Umbilical cord (tissue), 2 donors: ENCODE results near the gene GALNT15. TPM values are rescaled to one million over a fixed set of nuclear protein-coding genes. Genes with fewer than 3 reads are reported as not detected.

Source experiments
- DNase-seq: peaks from one replicate; pipeline ENCODE4 v3.0.0-alpha.2; 2015; ENCODE audit warnings: low spot score
- total RNA-seq: library from RNA; depleted of rRNA; stranded (reverse); fragments of >200 nt; gene quantifications from one replicate; pipeline ENCODE4 v1.2.3, GENCODE V29; 2014; ENCODE audit warnings: low replicate concordance; ENCODE audit not compliant: insufficient read depth

The GALNT15 gene
- total RNA-seq, 1 donor from 2014 or later: 3.9 TPM

GRCh38 chr3:16252243-16252978 is 77.9 kb downstream of the GALNT15 start:
- no peak for DNase-seq

GRCh38 chr3:16252988-16253387 is 78.5 kb downstream of the GALNT15 start:
- no peak for DNase-seq

DNA sequence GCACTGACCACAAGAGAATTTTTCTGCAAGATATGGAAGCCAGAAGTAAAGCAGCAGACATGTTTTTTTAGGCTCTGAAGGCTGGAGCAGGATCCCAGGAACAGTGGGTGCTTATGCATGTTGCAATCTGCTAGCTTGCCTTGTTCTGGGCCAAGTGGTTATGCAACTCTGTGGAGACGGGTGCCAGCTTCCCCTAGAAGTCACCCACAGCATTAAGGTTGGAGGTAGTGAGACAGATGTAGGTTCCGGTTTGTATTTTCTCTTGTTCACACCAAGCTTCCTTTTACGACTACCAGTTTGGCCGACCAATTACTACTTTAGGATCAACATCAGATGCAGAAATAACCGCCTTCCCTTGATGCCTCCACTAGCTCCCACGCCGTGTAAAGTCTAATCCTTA is 79.1 kb downstream of the GALNT15 start:
- no peak for DNase-seq

DNA sequence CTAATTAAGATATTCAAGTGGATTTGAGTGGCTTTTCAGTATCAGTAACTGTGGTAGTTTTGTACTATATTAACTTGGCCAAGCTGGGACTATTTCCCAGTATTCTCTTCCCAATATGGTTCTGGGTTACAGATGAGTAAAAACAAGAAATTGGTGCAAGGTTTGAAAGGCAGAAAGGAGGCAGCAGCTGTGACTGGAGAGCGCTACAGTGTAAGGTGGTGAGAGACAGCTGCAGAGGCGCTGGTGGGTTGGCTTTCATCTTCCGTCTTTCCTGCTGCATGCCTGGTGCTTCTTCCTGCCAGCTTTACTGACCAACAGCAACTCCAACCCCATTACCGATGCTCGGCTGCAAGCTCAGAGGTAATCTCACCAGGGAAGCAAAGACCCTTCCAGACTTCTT is 80.4 kb downstream of the GALNT15 start:
- DNase-seq: no peak

GRCh38 chr3:16255326-16255725 is 80.8 kb downstream of the GALNT15 start:
- DNase-seq: no peak

GRCh38 chr3:16255726-16256125 is 81.2 kb downstream of the GALNT15 start:
- no peak for DNase-seq

- DNase-seq: no peak
These were observed 82.8 kb downstream of the GALNT15 start for GRCh38 chr3:16257309-16257708.

GRCh38 chr3:16258177-16258576 is 83.7 kb downstream of the GALNT15 start:
- no peak for DNase-seq

DNA sequence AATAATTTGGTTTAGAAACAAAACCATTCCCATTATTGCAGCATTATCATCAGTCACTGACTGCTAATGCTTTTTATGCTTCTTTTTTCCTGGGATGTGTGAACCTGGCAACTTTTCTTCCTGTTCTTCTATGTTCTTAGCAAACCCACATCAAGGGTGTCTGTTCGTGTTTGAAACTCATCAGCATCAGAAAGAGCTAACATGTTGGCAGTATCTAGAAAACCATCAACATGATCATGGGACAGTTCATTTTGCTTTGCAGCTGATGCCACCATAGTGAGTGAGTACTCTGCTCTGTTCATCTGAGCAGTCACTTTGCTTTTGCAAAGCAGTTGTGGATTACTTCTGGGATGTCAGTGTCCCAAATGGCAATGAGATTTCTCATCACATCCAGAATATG is 84.4 kb downstream of the GALNT15 start:
- no peak for DNase-seq

DNA sequence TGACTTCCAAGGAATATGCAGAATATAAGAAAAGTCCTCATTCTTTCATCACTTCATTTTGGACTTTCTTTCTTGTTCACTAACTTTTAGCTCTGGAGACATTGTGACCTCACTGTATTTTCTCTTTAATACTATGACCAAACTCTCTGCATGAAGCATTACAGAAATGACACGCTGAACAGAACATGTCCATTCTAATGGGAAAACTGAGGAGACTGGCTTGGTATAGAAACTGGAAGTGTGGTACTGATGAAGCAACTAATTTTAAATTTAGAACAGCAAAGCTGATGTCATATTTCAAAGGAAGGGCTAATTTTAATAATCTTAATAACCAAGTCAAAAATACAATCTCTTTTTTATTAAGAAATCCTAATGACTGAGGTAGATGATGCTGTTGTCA is 85.6 kb downstream of the GALNT15 start:
- DNase-seq: no peak

DNA sequence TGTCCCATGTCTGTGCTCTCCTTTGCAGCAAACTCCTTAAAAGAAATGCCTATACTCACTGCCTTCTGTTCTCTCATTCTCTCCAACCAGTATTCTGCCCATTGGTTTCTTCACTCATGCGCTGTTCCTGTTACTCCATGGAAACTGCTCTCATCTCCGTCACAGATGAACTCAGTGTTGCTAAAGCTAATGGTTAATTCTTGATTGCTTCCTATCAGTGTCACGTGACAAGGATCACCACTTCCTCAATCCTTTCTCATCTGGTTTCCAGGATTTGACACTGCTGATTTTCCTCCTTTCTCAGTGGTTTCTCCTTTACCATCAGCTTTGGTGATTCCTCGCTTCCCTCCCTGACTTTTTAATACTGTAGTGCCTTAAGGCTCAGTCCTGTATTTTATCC is 87.7 kb downstream of the GALNT15 start:
- no peak for DNase-seq

DNA sequence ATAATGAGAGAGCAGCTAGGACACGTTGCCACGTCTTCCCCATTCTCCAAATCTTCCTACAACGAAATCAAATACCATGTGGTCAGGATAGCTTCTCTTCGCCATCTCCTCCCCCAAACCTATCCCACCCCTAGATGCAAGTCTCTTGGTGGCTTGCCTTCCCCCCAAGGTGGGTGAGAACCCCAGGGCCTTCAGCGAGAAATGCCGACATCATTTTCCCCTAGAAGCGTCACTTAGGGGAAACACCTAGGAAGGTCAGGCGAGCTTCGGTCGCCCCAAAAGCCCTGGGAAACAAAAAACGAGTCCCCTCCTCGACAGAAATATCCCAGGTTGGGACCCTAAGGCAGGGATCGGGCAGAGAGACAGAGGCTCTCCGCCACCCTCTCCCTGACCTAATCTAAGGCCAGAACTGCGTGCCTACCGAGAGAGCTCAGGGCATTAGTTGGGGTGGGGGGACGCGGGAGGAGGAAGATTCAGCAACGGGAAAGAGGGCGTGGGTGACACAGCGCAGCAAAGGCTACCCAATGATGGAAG is 89.8 kb downstream of the GALNT15 start:
- DNase-seq: no peak

DNA sequence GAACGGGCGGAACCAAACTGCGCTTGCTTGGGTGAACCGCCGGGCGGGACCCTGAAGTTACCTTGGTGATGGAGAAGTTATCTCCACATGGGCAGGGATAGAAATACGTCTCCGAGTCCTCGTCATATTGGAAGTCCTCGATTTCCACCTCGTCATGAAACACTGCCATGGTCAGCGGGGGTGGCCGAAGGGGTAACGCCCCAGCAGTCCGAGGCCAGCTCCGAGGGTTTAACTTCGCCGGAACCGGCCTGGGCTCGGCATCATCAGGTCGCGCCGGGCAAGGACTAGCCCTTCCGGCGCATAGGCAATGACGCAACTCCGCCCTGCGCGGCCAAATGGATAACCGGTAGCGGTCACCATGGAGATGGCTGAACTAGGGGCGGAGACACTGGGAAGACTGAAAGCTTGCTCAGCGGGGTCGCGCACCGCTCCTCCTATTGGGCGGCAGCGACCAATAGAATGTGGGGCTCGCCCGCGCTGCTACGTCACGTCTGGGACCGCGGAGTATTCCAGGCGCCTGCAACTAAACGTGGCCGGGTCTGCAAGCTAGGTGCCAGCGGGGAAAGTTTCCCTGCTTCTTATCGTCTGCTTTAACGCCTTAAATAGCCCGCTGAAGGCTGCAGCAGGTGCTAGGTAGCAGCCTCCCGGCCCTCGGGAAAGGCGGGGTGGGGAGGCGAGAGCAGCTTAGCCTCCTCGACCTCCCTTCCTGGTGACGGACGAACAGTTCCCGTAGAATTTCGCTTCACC is 90.4 kb downstream of the GALNT15 start, which contains the start of the genes DPH3 and OXNAD1:
Gene DPH3 (minus strand): TSS at position 236 of the 747 bp plus-strand sequence. CDS start 67 bp downstream, at position 169.
Gene OXNAD1 (plus strand): TSS at position 505 of the 747 bp plus-strand sequence. CDS start 5,741 bp downstream, outside the sequence.
- peak; percentile 100 for DNase-seq

DNA sequence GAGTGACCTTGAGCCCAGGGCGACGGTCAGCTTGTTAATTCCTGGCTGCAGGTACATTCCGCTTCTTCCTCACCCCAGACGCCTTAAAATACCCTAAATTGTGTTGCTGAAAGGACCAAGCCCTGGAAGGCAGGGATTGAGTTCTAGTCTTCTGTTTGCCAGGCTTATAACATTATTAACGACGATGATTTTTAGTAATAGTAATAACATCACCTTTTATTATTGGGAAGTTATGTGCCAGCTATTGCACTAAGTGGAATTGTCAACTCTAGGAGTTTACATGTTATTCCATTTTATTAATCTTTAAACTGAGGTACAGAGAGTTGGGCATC is 90.9 kb downstream of the GALNT15 start:
- no peak for DNase-seq

DNA sequence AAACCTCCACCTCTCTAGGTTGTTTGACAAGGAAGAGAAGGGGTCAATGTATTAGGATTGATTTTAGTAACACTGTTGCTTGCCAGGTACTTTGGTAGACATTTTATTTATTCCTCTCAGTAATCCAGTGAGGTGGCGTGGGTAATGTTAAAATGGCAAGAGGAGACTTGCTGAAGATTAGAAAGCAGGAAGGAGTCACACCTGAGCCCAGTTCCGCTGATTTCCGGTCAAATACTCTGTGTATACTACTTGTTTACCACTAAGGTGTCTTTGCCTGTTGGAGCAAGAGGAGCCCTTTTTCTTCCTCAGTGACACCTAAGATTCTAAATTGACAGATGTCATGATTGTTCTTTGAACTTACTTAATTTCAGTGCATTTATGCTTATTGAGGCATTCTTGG is 92.2 kb downstream of the GALNT15 start:
- DNase-seq: no peak

DNA sequence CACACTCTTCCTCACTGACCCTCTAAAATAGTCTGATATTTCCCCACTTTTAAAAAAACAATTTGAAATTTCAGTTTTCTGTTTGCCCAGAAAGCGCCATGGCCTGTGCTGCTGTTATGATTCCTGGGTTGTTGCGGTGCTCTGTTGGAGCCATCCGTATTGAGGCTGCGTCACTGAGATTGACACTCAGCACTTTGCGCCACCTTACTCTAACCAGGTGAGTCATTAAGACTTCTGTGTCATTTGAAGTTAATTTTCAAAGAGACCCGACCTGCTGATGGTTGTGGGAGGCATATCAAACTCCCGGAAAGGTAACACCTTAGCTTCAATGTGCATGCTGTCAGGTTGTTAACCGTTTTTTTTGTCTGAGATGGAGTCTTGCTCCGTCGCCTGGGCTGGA is 96.4 kb downstream of the GALNT15 start:
- no peak for DNase-seq

GRCh38 chr3:16272588-16272987 is 98.1 kb downstream of the GALNT15 start:
- DNase-seq: no peak

GRCh38 chr3:16273867-16274266 is 99.4 kb downstream of the GALNT15 start:
- no peak for DNase-seq

DNA sequence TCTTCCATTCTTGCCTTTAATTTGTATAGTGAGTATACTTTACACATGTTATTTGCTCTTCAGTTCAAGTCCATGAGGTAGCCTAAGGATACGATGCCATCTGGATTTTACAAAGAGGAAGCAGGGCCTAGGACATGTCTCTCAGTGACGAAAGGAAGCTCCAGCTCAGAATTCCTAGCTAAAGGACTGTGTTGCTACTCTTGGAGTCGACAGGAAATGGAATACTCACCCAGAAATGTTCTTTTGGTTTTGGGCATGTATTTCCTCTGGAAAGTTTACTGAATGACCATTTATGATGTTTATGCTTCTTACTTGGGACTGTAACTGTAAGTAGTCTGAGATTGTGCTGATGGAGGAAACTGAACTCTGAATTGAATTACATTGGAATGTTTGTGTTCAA is 103.0 kb downstream of the GALNT15 start:
- DNase-seq: no peak

DNA sequence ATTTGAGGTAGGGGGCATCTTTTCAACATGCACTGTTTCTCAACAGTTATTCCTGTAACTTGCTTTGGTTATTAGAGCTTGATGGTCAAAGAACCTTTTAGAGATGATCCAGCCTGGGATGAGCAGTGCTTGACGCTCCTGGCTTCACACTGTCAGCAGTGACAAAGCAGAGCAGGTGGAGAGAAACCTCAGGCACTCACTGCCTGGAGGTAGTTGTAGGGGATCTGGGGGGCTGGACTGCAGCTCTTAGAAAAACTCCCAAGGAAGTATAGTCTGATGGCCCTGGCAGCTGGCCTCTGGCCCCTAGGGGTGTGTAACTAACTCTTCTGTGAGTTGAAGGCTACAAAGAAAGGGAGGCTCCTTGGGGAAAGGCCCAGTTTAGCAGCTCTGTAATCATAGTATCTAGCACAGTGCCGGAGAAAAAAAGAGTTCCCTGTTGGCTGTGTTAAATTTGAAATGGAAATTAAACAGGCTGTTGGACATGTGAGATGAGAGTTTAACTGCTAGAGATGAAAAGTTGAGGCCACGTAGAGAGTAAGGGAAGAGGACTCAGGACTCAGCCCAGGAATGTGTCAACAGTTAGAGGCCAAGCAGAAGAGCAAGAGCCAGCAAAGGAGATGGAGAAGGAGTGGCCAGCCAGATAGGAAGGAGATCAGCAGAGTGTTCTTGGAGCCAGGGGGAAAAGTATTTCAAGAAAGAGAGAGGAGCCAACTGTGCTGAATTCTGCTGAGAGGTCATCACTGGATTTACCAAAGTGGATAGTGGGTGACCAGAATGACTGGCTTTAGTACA is 104.7 kb downstream of the GALNT15 start:
- peak; percentile 9 for DNase-seq

- no peak for DNase-seq
These were observed 106.2 kb downstream of the GALNT15 start for GRCh38 chr3:16280671-16281070.
